ENCODE data around the gene BBIP1. TPM values are rescaled to one million over a fixed set of nuclear protein-coding genes. Genes with fewer than 3 reads are reported as not detected.

The BBIP1 gene
- total RNA-seq, 4 donors from 2014 or later = 10.0 to 36.4 (median 29.4) TPM

DNA sequence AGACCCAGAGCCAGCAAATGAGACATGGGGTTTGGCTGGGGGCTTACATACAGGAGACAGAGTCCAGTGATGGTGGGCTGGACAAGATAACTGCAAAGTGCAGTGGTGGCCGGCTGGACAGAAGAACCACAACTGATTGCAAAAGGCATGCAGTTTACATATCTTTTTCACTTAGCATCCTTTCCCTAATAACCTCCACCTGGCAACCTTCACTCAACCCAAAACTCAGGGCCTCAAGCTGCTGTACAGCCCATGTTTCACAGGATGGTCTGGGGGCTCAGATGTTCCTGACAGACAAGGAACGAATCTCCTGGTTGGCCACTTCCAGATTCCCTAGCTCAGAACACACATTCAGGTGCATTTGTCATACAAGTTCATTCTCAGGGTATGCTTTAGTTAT, 55.0 kb downstream of the BBIP1 start:
- Histone ChIP-seq H3K27me3 (no peaks in the 10 kb centered on the region), H3K36me3 (no peaks in the 10 kb centered on the region), H3K27ac (peak overlapping the region; percentile 67 to 74), H3K9me3 (no peaks in the 10 kb centered on the region), H3K4me3 (no peak overlapping the region), H3K4me1 (peaks cover 0 to 7% of the 10 kb centered on the region in 2 donors)
- intact Hi-C loops (cut with DNase I; ENCODE audit: low total_unique reads) = no loop called here
- TF ChIP-seq POLR2A (IDR thresholded peaks at IDR 0.05) (no peak), CTCF (IDR thresholded peaks at IDR 0.05) (no peak)
- no peak for DNase-seq

DNA sequence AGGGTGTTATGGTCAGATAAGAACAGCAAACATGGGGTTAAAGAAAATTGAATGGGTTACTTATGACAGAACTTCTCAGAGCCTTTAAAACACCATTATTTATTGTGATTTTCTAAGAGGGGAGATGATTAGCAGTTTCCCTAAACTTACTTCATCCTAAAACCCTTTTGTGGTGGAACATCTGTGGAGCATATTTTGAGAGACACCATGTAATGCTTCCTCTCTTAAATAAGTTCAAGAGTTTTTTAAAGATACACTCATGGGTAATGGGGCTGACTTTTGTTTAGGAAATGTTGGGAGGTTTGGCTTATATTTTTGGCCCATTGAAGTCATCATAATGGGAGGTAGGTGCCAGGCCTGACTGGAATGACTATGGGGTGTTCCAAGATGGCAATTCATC, 55.6 kb downstream of the BBIP1 start:
- Histone ChIP-seq H3K27me3 (no peaks in the 10 kb centered on the region), H3K27ac (peak overlapping the region; percentile 67 to 74), H3K9me3 (no peaks in the 10 kb centered on the region), H3K36me3 (no peaks in the 10 kb centered on the region), H3K4me3 (no peak overlapping the region), H3K4me1 (peaks cover 0 to 7% of the 10 kb centered on the region in 2 donors)
- intact Hi-C loops (cut with DNase I; ENCODE audit: low total_unique reads) = no loop called here
- DNase-seq = no peak
- no peak for TF ChIP-seq POLR2A (IDR thresholded peaks at IDR 0.05)
- no peak for TF ChIP-seq CTCF (IDR thresholded peaks at IDR 0.05)

GRCh38 chr10:110862961-110863360, 56.0 kb downstream of the BBIP1 start:
- no peaks in the 10 kb centered on the region for H3K27me3 ChIP-seq
- H3K36me3 ChIP-seq = no peaks in the 10 kb centered on the region
- intact Hi-C loops (cut with DNase I; ENCODE audit: low total_unique reads) = no loop called here
- peak overlapping the region in 1 of 2 donors; percentile 67 for H3K27ac ChIP-seq
- peaks cover 0 to 7% of the 10 kb centered on the region in 2 donors for H3K4me1 ChIP-seq
- DNase-seq = no peak
- TF ChIP-seq CTCF (IDR thresholded peaks at IDR 0.05) (no peak), POLR2A (IDR thresholded peaks at IDR 0.05) (no peak)
- H3K9me3 ChIP-seq = no peaks in the 10 kb centered on the region
- H3K4me3 ChIP-seq = no peak overlapping the region

- Histone ChIP-seq H3K4me3 (no peak overlapping the region), H3K27ac (no peak overlapping the region), H3K9me3 (no peaks in the 10 kb centered on the region), H3K27me3 (no peaks in the 10 kb centered on the region), H3K4me1 (peaks cover 0 to 7% of the 10 kb centered on the region in 2 donors), H3K36me3 (no peaks in the 10 kb centered on the region)
- TF ChIP-seq CTCF (IDR thresholded peaks at IDR 0.05) (no peak), POLR2A (IDR thresholded peaks at IDR 0.05) (no peak)
- intact Hi-C loops (cut with DNase I; ENCODE audit: low total_unique reads) = no loop called here
- DNase-seq = no peak
Measured at GRCh38 chr10:110861930-110862649, 56.9 kb downstream of the BBIP1 start.

DNA sequence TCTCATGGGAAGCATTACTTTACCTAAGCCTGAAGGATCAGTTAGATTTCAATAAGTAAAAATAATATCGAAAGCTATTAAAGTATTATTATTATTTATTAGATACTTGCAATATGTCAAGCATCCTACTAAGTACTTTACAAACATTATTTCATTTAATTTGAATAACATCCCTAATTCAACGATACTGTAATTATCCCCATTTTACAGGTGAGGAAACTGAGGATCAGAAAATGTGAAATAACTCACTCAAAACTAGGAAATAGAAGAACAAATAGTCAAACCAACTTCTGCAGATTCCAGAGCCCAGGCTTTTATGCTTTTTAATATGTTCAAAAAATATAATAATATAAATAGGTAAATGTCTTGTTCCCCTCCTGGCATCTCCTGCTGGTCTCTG, 57.5 kb downstream of the BBIP1 start:
- Histone ChIP-seq H3K36me3 (no peaks in the 10 kb centered on the region), H3K4me3 (no peak overlapping the region), H3K4me1 (peaks cover 0 to 7% of the 10 kb centered on the region in 2 donors), H3K27ac (peak overlapping the region in 1 of 2 donors; percentile 80), H3K27me3 (no peaks in the 10 kb centered on the region), H3K9me3 (no peaks in the 10 kb centered on the region)
- TF ChIP-seq POLR2A (IDR thresholded peaks at IDR 0.05) (no peak), CTCF (IDR thresholded peaks at IDR 0.05) (no peak)
- intact Hi-C loops (cut with DNase I; ENCODE audit: low total_unique reads) = no loop called here
- no peak for DNase-seq
